T47D (cell line): ENCODE data around the gene TXNDC2.
"Not testable (repeated sequence)": the region's sequence is repeated elsewhere in the genome, so short reads cannot be mapped to it uniquely, and the experiment has no call there.

Experiments
- DNase-seq, 2 experiments: peaks; one replicate each; pipeline versions ENCODE4 v3.0.0 to v3.0.0-alpha.2; 2011 to 2012; ENCODE audit warnings: low read depth in 1 of 2, low spot score in 1 of 2
- JUND ChIP-seq: IDR thresholded peaks from 2 replicates; pipeline ENCODE4 v1.6.1; 2012; ENCODE audit warnings: low read depth
- in situ Hi-C: cut with HindIII; loops from 2 replicates; pipeline ENCODE4 v1.10.0; 2016; ENCODE audit warnings: low sequenced_read_pairs, low pct_unique_long_range_greater_than_20kb

TXNDC2 gene

DNA sequence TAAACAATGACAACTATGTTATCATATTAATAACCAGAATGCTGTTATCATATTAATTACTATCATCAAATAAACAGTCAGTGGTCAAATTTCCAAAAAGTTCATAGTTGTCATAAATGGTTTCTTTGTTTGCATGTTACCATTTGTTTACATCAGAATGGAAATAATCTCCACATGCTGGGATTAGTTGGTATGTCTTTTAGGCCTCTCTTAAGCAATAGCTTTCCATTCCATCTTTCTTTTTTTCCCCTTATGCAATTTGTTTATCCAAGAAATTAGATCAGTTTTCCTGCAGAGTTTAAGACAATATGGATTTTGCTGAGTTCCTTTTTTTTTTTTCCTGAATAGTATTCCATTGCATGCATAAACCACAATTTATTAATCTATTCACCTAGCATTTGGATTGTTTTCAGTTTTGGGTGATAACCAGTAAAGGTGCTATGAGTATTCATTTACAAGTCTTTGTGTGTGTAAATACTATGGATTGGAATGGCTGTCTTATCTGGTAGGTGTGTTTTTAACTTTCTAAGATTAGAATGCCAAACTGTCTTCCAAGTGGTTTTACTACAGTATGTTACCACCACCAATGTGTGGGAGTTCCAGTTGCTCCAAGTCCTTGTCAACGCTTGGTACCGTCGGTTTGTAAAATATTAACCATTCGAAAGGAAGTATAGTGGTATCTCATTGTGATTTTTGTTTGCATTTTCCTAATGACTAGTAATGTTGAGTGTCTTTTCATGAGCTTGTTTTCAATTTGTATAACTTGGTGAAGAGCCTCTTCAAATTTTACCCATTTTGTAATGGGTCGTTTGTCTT, 33.3 kb upstream of the TXNDC2 start:
- in situ Hi-C loops, result no loop called here
- DNase-seq, result no peak
- no peak for TF ChIP-seq JUND

DNA sequence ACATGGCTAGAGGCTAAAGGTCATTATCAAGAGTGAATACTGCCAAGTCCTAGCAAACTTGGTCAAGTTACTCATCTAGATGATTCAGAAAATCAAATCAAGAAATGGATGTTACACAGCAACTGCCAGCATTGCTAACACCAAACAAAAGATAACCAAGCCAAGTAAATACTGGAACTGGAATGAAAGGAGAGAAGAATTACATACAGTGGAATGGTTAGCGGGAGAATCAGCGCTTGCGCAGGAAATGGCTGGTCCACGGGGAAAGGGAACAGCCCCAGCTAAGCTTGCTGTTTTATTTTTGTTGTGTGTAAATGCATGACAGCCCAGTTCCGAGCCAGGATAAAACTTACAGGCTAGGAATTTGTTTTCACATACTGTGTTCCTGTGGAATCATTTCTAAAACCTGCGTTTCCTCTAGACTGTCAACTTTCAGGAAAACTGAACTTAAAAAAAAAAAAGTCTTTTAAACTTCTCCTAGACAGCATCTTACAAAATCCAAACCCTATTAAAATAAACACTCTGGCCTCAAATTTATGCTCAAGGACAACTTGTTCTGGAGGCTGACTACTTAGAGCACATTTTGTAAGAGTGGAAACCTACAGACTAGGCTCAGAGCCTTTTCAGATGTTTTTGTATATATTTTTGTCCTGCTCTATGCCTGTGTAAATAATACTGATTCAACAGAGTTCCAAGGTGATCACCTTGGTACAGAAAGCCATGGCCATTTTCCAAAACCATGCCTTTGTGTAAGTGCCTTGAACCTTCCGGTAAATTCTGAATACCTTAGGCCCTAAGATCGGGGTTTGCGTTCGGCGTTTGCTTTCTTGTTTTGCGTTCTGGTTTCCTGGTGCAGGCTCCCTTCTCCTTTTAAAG, 30.7 kb upstream of the TXNDC2 start:
- no peak for TF ChIP-seq JUND
- in situ Hi-C loops, result no loop called here
- DNase-seq, result no peak

DNA sequence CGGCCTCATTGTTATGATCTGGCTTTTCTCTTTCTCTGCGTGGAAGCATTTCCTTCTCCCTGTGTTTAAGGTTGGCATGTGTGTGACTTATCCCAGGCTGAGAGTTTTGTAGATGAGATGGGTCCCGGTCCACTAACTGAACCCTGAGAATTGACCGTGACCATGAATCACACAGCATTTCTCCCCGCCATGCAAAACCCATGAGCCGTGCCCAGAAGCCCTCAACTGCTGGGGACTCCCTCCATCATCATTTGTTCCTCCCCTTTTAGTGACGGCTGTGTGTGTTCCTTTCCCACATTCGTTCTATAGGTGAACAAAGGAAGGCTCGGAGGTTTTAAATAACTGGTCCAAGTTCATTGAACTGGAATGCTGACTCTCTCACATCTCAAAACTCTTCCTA, 30.1 kb upstream of the TXNDC2 start:
- no peak for DNase-seq
- in situ Hi-C loops, result no loop called here
- TF ChIP-seq JUND, result no peak

DNA sequence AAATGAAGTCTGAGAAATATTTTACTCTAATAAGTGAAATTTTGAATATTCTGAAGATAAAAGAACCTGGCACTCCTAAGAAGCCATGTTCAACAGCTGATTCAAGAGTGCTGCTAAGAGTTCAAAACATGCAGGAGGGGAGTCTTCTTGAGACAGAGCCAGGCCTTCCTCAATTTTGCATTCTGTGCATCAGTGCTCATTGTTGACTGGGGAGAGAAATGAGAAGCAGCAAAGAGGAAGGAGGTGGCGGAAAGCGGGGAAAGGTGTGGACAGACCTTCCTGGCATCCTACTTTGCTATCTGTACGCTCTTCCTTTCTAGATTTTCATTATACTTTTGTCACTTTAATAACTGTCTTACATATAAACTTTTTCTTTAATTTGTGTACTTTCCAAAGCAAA, 29.7 kb upstream of the TXNDC2 start:
- in situ Hi-C loops, result no loop called here
- no peak for TF ChIP-seq JUND
- no peak for DNase-seq

DNA sequence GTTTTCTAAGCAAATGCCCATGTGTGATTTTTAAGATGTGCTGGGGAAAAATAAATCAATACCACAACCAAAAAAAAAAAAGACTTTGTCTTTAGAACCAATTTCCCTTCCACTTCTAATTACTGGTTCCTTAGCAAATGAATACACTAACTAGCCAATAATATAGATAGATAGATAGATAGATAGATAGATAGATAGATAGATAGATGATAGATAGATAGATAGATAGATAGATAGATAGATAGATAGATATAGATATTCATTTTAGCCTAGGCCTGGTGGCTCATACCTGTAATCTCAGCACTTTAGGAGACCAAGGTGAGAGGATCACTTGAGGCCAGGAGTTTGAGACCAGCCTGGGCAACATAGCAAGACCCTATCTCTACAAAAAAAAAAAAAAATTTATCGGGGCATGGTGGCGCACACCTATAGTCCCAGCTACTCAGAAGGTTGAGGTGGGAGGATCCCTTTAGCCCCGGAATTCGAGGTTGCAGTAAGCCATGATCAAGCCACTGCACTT, 28.2 kb upstream of the TXNDC2 start:
- in situ Hi-C loops, DNase-seq: not testable (repeated sequence)

DNA sequence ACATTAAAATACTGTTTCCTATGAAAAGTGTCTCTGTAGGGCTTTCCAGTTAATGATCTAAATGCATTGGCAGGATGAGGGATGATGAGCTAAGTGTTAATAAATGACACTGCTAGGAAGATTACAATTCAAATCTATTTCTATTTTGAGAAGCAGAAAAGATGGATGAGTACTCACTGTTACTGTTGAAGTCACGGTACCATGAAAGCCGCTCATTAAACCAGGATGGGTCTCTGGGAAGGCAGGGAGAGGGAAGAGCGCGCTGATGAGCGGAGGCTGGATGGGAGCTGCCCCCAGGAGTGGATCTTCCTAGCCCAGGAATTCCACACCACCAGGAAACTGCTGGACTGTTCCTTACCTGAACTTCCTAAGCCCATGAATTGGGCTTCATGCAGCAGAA, 27.1 kb upstream of the TXNDC2 start:
- TF ChIP-seq JUND, result no peak
- no peak for DNase-seq
- in situ Hi-C loops, result no loop called here

DNA sequence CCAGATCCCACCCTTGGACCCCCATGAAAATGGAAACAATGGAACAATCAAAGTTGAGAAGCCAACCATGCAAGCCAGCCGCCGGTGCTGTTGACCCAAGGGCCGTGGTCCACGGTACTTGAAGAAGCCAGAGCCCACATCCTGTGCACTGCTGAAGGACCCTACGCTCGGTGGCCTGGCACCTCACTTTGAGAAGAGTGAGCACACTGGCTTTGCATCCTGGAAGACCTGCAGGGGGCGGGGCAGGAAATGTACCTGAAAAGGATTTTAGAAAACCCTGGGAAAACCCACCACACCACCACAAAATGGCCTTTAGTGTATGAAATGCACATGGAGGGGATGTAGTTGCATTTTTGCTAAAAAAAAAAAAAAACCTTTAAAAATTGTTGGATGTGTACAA, 26.5 kb upstream of the TXNDC2 start:
- no peak for TF ChIP-seq JUND
- DNase-seq, result no peak
- in situ Hi-C loops, result no loop called here

DNA sequence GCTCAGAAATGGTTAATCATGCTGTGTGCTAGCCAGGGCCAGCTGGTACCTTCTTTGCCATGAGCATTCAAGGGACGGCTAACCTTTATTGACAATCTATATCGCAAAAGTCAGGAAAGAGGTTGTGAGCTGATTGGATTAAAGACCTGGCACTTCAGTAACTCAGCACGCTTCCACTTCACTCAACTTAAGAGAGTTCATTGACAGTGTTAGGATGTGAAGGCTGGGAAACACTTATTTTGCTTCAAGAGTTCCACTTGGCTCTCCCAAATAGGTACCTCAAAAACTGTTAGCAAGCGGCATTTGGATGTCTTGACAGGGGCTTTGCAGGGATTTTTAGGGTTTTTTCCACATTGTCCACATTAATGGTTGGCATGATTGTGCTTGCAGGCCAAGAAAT, 25.1 kb upstream of the TXNDC2 start:
- in situ Hi-C loops, result no loop called here
- TF ChIP-seq JUND, result no peak
- DNase-seq, result no peak

DNA sequence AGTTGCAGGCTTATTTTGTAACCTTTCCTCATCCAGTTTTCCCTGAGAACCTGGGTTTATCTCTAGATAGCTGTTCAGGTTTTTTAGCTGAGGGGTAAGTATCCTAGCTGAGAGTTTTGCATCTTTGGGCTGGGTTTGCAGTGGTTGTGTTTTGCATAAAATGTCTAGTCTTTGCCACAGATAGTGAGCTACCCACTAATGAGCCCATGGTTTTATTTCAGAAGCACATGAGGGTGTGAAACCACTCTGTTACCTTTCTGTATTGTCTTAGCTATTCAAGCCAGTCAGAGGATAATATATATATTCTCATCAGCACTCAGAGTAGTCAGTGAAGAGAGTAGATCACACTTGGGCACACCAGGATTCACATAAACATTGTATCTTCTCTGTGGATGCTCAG, 24.6 kb upstream of the TXNDC2 start:
- in situ Hi-C loops, result no loop called here
- DNase-seq, result no peak
- TF ChIP-seq JUND, result no peak

DNA sequence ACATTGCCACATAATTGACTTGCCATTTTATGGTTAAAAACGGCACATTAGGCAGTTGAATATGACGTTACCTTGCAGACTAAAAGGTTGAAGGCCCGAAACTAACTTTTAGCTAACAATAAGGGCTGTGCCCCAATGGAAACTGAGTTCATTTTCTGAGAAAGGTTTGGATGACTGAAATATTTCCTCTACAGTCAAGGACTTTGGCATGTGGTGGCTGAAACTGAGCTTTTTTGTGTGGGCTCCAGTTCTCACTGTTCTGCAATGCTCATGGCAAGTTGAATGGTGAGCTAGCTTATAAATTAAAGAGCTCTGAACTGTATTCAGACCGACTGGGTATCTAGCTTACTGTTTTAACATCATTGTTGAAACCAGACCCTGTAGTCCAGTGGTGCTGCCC, 23.8 kb upstream of the TXNDC2 start:
- in situ Hi-C loops, result no loop called here
- TF ChIP-seq JUND, result no peak
- DNase-seq, result no peak

DNA sequence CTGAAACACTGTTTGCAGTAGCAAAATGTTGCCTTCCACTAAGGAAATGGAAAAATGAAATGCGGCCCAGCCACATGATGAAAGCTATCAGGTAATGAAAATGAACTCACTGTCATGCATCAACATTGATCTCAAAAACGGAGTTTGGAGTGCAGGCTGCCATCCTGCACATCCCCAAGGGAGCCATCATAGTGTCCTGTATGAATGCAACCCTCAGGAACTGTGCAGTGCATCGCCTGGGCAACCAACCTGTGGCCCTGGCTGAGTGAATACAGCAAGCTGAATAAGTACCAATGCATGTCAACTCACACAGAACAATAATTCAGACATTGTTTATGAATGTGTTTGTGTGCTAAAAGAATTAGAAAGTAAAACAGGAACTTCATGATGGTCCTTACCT, 23.1 kb upstream of the TXNDC2 start:
- no peak for TF ChIP-seq JUND
- no peak for DNase-seq
- in situ Hi-C loops, result no loop called here

DNA sequence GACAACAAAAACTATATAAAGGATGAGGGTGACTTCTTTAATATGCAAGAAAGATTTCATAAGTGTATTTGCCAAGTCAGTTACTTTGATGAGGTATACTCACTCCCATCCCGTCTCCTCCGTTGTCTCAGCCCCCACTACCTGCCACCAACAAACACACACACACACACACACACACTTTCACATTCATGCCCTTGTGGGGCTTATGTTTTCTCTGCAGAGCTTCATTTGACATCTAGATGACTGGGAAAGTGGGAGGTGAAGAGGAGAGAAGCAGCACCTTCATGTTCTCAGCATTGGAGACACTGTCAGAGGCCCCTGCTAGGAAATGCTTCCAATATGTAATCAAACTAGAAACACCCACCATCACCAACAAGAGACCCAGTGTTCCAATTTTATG, 22.5 kb upstream of the TXNDC2 start:
- in situ Hi-C loops, result no loop called here
- DNase-seq, result no peak
- TF ChIP-seq JUND, result no peak
